Measurements from ENCODE around the gene CBY1. TPM values are rescaled to one million over a fixed set of nuclear protein-coding genes. Genes with fewer than 3 reads are reported as not detected.

The CBY1 gene
- total RNA-seq, 1 donor: 19.4 TPM

DNA sequence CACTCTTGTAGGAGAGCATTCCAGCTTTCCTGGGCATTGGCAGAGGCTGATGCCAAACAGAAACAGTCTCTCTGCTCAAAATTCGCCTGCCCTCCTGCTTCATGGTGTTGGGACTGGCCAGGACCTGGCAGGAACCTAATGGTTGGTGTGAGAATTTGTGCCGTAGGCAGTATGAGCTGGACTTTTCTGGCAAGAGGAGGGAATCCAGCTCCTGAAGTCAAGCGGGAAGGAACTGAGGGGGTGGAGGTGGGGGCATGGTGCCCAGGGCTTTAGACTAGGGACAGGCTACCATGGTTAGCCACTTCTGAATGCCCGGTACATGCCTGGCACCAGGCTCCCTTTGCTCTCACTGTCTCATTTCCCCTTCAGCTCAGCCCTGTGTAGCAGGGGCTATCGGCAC, 18.4 kb downstream of the CBY1 start:
- no peak for TF ChIP-seq CTCF (IDR thresholded peaks at IDR 0.05; ENCODE audit: insufficient read depth, low read length)
- DNase-seq (ENCODE audit: low read depth): no peak
- no peak overlapping the region for H3K4me3 ChIP-seq (ENCODE audit: low read depth, low read length)

DNA sequence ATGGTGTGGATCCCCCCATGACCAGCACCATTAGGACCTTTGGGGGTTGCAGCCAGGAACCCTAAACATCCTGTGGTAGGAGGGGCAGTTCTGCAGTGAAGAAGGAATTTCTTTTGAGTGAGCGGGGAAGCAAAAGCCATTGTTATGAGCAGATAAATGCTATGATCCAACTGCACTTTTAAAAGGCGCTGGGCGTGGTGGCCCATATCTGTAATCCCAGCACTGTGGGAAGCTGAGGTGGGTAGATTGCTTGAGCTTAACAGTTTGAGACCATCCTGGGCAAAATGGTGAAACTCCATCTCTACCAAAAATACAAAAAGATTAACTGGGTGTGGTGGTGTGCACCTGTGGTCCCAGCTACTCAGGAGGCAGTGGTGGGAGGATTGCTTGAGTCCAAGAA, 19.4 kb downstream of the CBY1 start:
- TF ChIP-seq CTCF (IDR thresholded peaks at IDR 0.05; ENCODE audit: insufficient read depth, low read length): no peak
- H3K4me3 ChIP-seq (ENCODE audit: low read depth, low read length): no peak overlapping the region
- no peak for DNase-seq (ENCODE audit: low read depth)

- TF ChIP-seq CTCF (IDR thresholded peaks at IDR 0.05; ENCODE audit: insufficient read depth, low read length): peak; percentile 51
- DNase-seq (ENCODE audit: low read depth): peak; percentile 83
- peak within 1 kb of the TSS; percentile 98 for H3K4me3 ChIP-seq (ENCODE audit: low read depth, low read length)
Measured at GRCh38 chr22:38681582-38682335, 25.3 kb downstream of the CBY1 start, which contains the start of gene TOMM22. TSS of gene TOMM22 (plus strand) at chr22:38681957. CDS start at chr22:38681979, 22 bp downstream.

GRCh38 chr22:38684895-38685294, 28.5 kb downstream of the CBY1 start:
- no peak overlapping the region for H3K4me3 ChIP-seq (ENCODE audit: low read depth, low read length)
- no peak for DNase-seq (ENCODE audit: low read depth)
- TF ChIP-seq CTCF (IDR thresholded peaks at IDR 0.05; ENCODE audit: insufficient read depth, low read length): no peak

GRCh38 chr22:38685761-38686160, 29.3 kb downstream of the CBY1 start:
- H3K4me3 ChIP-seq (ENCODE audit: low read depth, low read length): no peak overlapping the region
- no peak for TF ChIP-seq CTCF (IDR thresholded peaks at IDR 0.05; ENCODE audit: insufficient read depth, low read length)
- no peak for DNase-seq (ENCODE audit: low read depth)

GRCh38 chr22:38689651-38690050, 33.2 kb downstream of the CBY1 start:
- TF ChIP-seq CTCF (IDR thresholded peaks at IDR 0.05; ENCODE audit: insufficient read depth, low read length): no peak
- no peak overlapping the region for H3K4me3 ChIP-seq (ENCODE audit: low read depth, low read length)
- no peak for DNase-seq (ENCODE audit: low read depth)

DNA sequence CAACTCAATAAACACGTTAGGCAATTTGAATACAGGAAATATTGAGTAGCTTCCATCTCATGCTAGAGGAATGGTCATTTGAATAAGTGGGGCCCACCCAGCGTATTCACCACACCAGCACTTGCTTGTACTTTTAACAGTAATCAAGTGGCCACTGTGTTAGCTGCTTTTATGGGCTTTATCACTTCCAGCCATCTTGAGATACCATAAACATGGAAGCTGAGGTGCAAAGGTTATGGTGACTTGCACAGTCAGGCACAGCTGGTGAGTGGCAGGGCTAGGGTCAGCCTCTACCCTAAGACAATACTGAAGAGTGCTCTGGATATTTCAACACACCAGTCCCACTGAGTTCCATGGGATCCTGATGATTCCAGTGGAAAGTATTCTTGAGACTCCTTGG, 37.6 kb downstream of the CBY1 start:
- H3K4me3 ChIP-seq (ENCODE audit: low read depth, low read length): no peak overlapping the region
- no peak for DNase-seq (ENCODE audit: low read depth)
- TF ChIP-seq CTCF (IDR thresholded peaks at IDR 0.05; ENCODE audit: insufficient read depth, low read length): no peak

Data from fibroblast of the aortic adventitia (primary cell).